DND-41 (cell line): ENCODE data around the gene ROBO4.

ENCODE experiments used
- ATAC-seq: fragments of 200-7000 bp; cut with Tn5 transposase; 3 replicates; pipeline ENCODE4 v1.9.1; 2021; ENCODE audit warnings: low read depth; ENCODE audit not compliant: insufficient read depth
- DNase-seq: peaks from one replicate; pipeline ENCODE4 v3.0.0-alpha.2; 2020
- H2AFZ ChIP-seq: 2 replicates; pipeline ENCODE4 v1.6.0; 2012; ENCODE audit warnings: low read depth, low read length
- H3K27ac ChIP-seq: 2 replicates; pipeline ENCODE4 v1.5.1; 2012; ENCODE audit warnings: low read length, inconsistent platforms
- H3K27me3 ChIP-seq: fragments of 200-600 bp; sonication (generic); 2 replicates; pipeline ENCODE4 v1.6.0; 2012; ENCODE audit warnings: low read length, mild to moderate bottlenecking, inconsistent platforms; ENCODE audit not compliant: insufficient read depth, poor library complexity
- H3K36me3 ChIP-seq: 2 replicates; pipeline ENCODE4 v1.5.1; 2012; ENCODE audit warnings: low read length, inconsistent platforms; ENCODE audit not compliant: insufficient read depth
- H3K4me1 ChIP-seq: 2 replicates; pipeline ENCODE4 v1.5.1; 2012; ENCODE audit warnings: mild to moderate bottlenecking, low read length; ENCODE audit not compliant: insufficient read depth
- H3K4me2 ChIP-seq: 2 replicates; pipeline ENCODE4 v1.6.0; 2012; ENCODE audit warnings: mild to moderate bottlenecking, moderate library complexity, low read length, inconsistent platforms; ENCODE audit not compliant: insufficient read depth
- H3K4me3 ChIP-seq, 2 experiments: fragments of 200-600 bp in 1 of 2; shearing (Covaris generic) in 1 of 2; 2 replicates each; pipeline ENCODE4 v1.5.1; 2012 to 2016; ENCODE audit warnings: inconsistent platforms in 2 of 2, low read length in 2 of 2, mild to moderate bottlenecking in 2 of 2, low read depth in 1 of 2, moderate library complexity in 1 of 2
- H3K79me2 ChIP-seq: 2 replicates; pipeline ENCODE4 v1.6.0; 2012; ENCODE audit warnings: low read length, inconsistent platforms; ENCODE audit not compliant: insufficient read depth
- H3K9ac ChIP-seq: 2 replicates; pipeline ENCODE4 v1.6.0; 2012; ENCODE audit warnings: low read depth, mild to moderate bottlenecking, inconsistent platforms, low read length, moderate library complexity
- H3K9me3 ChIP-seq: 2 replicates; pipeline ENCODE4 v1.5.1; 2012; ENCODE audit warnings: low read length, moderate library complexity, mild to moderate bottlenecking, inconsistent platforms; ENCODE audit not compliant: insufficient read depth, severe bottlenecking
- H4K20me1 ChIP-seq: 2 replicates; pipeline ENCODE4 v1.6.0; 2012; ENCODE audit warnings: low read length; ENCODE audit not compliant: insufficient read depth
- CTCF ChIP-seq: IDR thresholded peaks from 2 replicates; pipeline ENCODE4 v1.5.1; 2012; ENCODE audit warnings: borderline replicate concordance, low read length, moderate library complexity, mild to moderate bottlenecking; ENCODE audit not compliant: poor library complexity, severe bottlenecking; ENCODE audit errors: extremely low read depth
- EZH2 ChIP-seq: IDR thresholded peaks from 3 replicates; pipeline ENCODE4 v1.6.1; 2012; ENCODE audit warnings: borderline replicate concordance, low read depth, mild to moderate bottlenecking, moderate library complexity, low read length, inconsistent platforms; ENCODE audit not compliant: severe bottlenecking

Gene ROBO4

DNA sequence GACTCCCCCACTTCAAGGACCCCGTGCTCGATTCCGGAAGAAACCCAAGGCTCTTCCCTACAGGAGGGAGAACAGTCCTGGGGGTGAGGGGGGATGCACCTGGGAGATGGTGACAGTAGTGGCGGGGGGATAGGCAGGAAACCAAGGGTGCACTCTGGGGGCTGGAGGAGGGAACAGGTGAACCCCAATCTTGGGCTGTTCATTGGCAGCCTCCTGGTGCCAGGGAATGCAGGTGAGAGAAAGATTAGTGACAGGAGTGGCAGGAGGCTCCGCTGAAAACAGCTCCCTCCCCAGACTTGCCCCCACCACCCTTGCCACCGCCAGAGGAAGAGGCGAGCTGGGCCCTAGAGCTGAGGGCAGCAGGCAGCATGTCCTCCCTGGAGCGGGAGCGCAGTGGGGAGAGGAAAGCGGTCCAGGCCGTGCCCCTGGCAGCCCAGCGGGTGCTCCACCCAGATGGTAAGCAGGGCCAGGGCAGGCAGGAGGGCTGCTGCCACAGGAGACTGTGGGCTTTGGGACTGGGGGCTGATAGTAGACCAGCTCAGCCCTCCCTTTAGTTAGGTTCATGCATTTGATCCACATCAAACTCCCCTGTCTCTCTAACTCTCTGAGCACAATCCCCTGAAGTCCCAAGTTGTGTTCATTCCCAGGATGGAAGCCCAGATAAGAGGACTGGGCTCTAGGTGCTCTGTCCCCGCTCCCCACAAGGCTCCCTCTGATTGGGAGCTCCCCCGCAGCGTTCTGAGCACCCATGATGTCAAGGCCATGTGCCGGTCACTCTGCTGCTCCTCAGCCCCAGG lies 18.0 kb downstream of the ROBO4 start:
- H4K20me1 ChIP-seq, result no peaks in the 10 kb centered on the region; the same call in 1 of the 2 replicates
- H3K4me2 ChIP-seq, result no peak overlapping the region
- H3K27me3 ChIP-seq, result peaks cover 2% of the 10 kb centered on the region
- no peak for ATAC-seq
- no peaks in the 10 kb centered on the region for H3K9me3 ChIP-seq
- no peak overlapping the region for H2AFZ ChIP-seq
- no peak overlapping the region for H3K27ac ChIP-seq
- no peak for DNase-seq
- no peaks in the 10 kb centered on the region for H3K79me2 ChIP-seq
- no peaks in the 10 kb centered on the region for H3K4me1 ChIP-seq
- H3K36me3 ChIP-seq, result no peaks in the 10 kb centered on the region
- H3K4me3 ChIP-seq, result no peak overlapping the region
- H3K9ac ChIP-seq, result no peak overlapping the region
- TF ChIP-seq EZH2 (no peak), CTCF (no peak)

- no peaks in the 10 kb centered on the region for H3K27me3 ChIP-seq
- H3K4me3 ChIP-seq, result no peak overlapping the region
- H3K9me3 ChIP-seq, result no peaks in the 10 kb centered on the region
- no peak overlapping the region for H3K27ac ChIP-seq
- H3K36me3 ChIP-seq, result no peaks in the 10 kb centered on the region
- H3K79me2 ChIP-seq, result no peaks in the 10 kb centered on the region
- no peaks in the 10 kb centered on the region for H3K4me1 ChIP-seq
- no peak for ATAC-seq
- H3K4me2 ChIP-seq, result no peak overlapping the region
- DNase-seq, result no peak
- no peak overlapping the region for H2AFZ ChIP-seq
- no peaks in the 10 kb centered on the region; the same call in 1 of the 2 replicates for H4K20me1 ChIP-seq
- TF ChIP-seq CTCF (no peak), EZH2 (no peak)
- no peak overlapping the region for H3K9ac ChIP-seq
Observed at GRCh38 chr11:124878759-124879492, 18.7 kb downstream of the ROBO4 start.

GRCh38 chr11:124877910-124878758 lies 19.5 kb downstream of the ROBO4 start:
- no peak for ATAC-seq
- H3K4me1 ChIP-seq, result no peaks in the 10 kb centered on the region
- H3K9ac ChIP-seq, result no peak overlapping the region
- H2AFZ ChIP-seq, result no peak overlapping the region
- H3K79me2 ChIP-seq, result no peaks in the 10 kb centered on the region
- no peak overlapping the region for H3K27ac ChIP-seq
- H3K27me3 ChIP-seq, result no peaks in the 10 kb centered on the region
- DNase-seq, result no peak
- H3K4me2 ChIP-seq, result no peak overlapping the region
- H3K4me3 ChIP-seq, result no peak overlapping the region
- no peaks in the 10 kb centered on the region; the same call in 1 of the 2 replicates for H4K20me1 ChIP-seq
- H3K9me3 ChIP-seq, result no peaks in the 10 kb centered on the region
- no peaks in the 10 kb centered on the region for H3K36me3 ChIP-seq
- TF ChIP-seq EZH2 (no peak), CTCF (no peak)
